DMS114 treated with DMSO at 0.1 percent for 48 hours (cell line): ENCODE data around the gene FYB1.
"Not testable (repeated sequence)": the region's sequence is repeated elsewhere in the genome, so short reads cannot be mapped to it uniquely, and the experiment has no call there.

ENCODE experiments used
- DNase-seq: peaks from one replicate; lab custom pipeline; 2025; ENCODE audit not compliant: unreplicated experiment; lab: John Stamatoyannopoulos, UW

The FYB1 gene

GRCh38 chr5:39189292-39189955, 29.9 kb downstream of the FYB1 start:
- DNase-seq: no peak

- DNase-seq: no peak
Observed at GRCh38 chr5:39187831-39188731, 31.3 kb downstream of the FYB1 start.

GRCh38 chr5:39186722-39187539, 32.4 kb downstream of the FYB1 start:
- no peak for DNase-seq

GRCh38 chr5:39186289-39186688, 33.1 kb downstream of the FYB1 start:
- no peak for DNase-seq

GRCh38 chr5:39185761-39186160, 33.6 kb downstream of the FYB1 start:
- DNase-seq: no peak

GRCh38 chr5:39179561-39179960, 39.8 kb downstream of the FYB1 start:
- DNase-seq: not testable (repeated sequence)

- DNase-seq: no peak
Observed at GRCh38 chr5:39178861-39179260, 40.5 kb downstream of the FYB1 start.

GRCh38 chr5:39178171-39178570, 41.2 kb downstream of the FYB1 start:
- no peak for DNase-seq

- DNase-seq: no peak
Observed at GRCh38 chr5:39177631-39177964, 41.8 kb downstream of the FYB1 start.

- no peak for DNase-seq
Observed at GRCh38 chr5:39176759-39177630, 42.4 kb downstream of the FYB1 start.

- DNase-seq: no peak
Observed at GRCh38 chr5:39175273-39175955, 43.9 kb downstream of the FYB1 start.

- no peak for DNase-seq
Observed at GRCh38 chr5:39173069-39173468, 46.3 kb downstream of the FYB1 start.

GRCh38 chr5:39172593-39172992, 46.8 kb downstream of the FYB1 start:
- DNase-seq: no peak

GRCh38 chr5:39171647-39172046, 47.7 kb downstream of the FYB1 start:
- DNase-seq: no peak

GRCh38 chr5:39169081-39169480, 50.3 kb downstream of the FYB1 start:
- DNase-seq: no peak

- no peak for DNase-seq
Observed at GRCh38 chr5:39167972-39168342, 51.4 kb downstream of the FYB1 start.

- no peak for DNase-seq
Observed at GRCh38 chr5:39167141-39167971, 52.0 kb downstream of the FYB1 start.

GRCh38 chr5:39164529-39165402, 54.6 kb downstream of the FYB1 start:
- no peak for DNase-seq
